Osteoblast (primary cell): ENCODE results near the gene PDX1. TPM values are rescaled to one million over a fixed set of nuclear protein-coding genes. Genes with fewer than 3 reads are reported as not detected.

Source experiments
- DNase-seq: peaks from one replicate; pipeline ENCODE4 v3.0.0; 2011; ENCODE audit warnings: low spot score, mixed read lengths; ENCODE audit not compliant: insufficient read length; ENCODE audit errors: missing footprints
- H2AFZ ChIP-seq: 2 replicates; pipeline ENCODE4 v1.6.0; 2011; ENCODE audit warnings: mild to moderate bottlenecking, low read length
- H3K27ac ChIP-seq: 2 replicates; pipeline ENCODE4 v1.5.1; 2011; ENCODE audit warnings: mild to moderate bottlenecking, low read depth, low read length, moderate library complexity
- H3K27me3 ChIP-seq: 2 replicates; pipeline ENCODE4 v1.6.0; 2012; ENCODE audit warnings: mild to moderate bottlenecking, control low read depth, inconsistent platforms, low read length, moderate library complexity; ENCODE audit not compliant: insufficient read depth
- H3K36me3 ChIP-seq: 2 replicates; pipeline ENCODE4 v1.5.1; 2011; ENCODE audit warnings: mild to moderate bottlenecking, low read length, control low read depth, moderate library complexity; ENCODE audit not compliant: insufficient read depth
- H3K4me1 ChIP-seq: 2 replicates; pipeline ENCODE4 v1.5.1; 2011; ENCODE audit warnings: mild to moderate bottlenecking, low read length, control low read depth, moderate library complexity; ENCODE audit not compliant: insufficient read depth
- H3K4me2 ChIP-seq: 2 replicates; pipeline ENCODE4 v1.6.0; 2011; ENCODE audit warnings: mild to moderate bottlenecking, low read length; ENCODE audit not compliant: insufficient read depth
- H3K4me3 ChIP-seq: fragments of 200-600 bp; sonication (generic); 3 replicates; pipeline ENCODE4 v1.5.1; 2012; ENCODE audit warnings: mild to moderate bottlenecking, low read length, inconsistent platforms; ENCODE audit not compliant: insufficient read depth
- H3K79me2 ChIP-seq: 2 replicates; pipeline ENCODE4 v1.6.0; 2012; ENCODE audit warnings: mild to moderate bottlenecking, low read length, control low read depth, inconsistent platforms; ENCODE audit not compliant: insufficient read depth
- H3K9me3 ChIP-seq: 2 replicates; pipeline ENCODE4 v1.5.1; 2011; ENCODE audit warnings: low read depth, low read length, control low read depth
- H4K20me1 ChIP-seq: 2 replicates; pipeline ENCODE4 v1.6.0; 2012; ENCODE audit warnings: mild to moderate bottlenecking, low read length, control low read depth; ENCODE audit not compliant: insufficient read depth
- total RNA-seq: library from RNA; depleted of rRNA; stranded (reverse); fragments of >200 nt; gene quantifications from 2 replicates; pipeline ENCODE4 v1.2.3, GENCODE V29; 2012
- TF ChIP-seq, protein P1 (sequence below): IDR thresholded peaks from 2 replicates; pipeline ENCODE4 v1.5.1; 2011; ENCODE audit warnings: mild to moderate bottlenecking, low read depth, low read length, moderate library complexity; ENCODE audit errors: extremely low read depth

The PDX1 gene
- total RNA-seq, 1 donor, result not detected

DNA sequence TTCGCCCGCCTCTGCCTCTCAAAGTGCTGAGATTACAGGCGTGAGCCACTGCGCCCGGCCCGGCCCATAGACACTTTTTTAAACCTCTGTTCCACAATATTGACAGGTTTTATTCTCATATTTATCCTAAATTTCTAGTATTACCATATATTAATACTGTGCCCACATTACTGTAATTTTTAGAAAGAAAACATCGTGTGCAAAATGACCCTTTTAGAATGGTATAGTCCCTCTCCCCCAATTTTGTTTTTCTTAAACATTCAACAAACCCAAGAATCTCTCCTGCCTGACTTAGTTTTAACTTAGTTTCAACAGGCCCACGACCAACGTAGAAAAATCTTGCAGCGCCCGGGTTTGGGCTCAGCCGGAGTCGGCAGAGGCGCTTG, 40.2 kb downstream of the PDX1 start:
- H3K9me3 ChIP-seq, result no peaks in the 10 kb centered on the region
- H4K20me1 ChIP-seq, result no peaks in the 10 kb centered on the region
- no peaks in the 10 kb centered on the region for H3K4me1 ChIP-seq
- no peak for DNase-seq
- no peak overlapping the region for H2AFZ ChIP-seq
- peak overlapping the region; percentile 58 for H3K4me2 ChIP-seq
- H3K4me3 ChIP-seq, result no peak overlapping the region
- TF ChIP-seq, protein P1, sequence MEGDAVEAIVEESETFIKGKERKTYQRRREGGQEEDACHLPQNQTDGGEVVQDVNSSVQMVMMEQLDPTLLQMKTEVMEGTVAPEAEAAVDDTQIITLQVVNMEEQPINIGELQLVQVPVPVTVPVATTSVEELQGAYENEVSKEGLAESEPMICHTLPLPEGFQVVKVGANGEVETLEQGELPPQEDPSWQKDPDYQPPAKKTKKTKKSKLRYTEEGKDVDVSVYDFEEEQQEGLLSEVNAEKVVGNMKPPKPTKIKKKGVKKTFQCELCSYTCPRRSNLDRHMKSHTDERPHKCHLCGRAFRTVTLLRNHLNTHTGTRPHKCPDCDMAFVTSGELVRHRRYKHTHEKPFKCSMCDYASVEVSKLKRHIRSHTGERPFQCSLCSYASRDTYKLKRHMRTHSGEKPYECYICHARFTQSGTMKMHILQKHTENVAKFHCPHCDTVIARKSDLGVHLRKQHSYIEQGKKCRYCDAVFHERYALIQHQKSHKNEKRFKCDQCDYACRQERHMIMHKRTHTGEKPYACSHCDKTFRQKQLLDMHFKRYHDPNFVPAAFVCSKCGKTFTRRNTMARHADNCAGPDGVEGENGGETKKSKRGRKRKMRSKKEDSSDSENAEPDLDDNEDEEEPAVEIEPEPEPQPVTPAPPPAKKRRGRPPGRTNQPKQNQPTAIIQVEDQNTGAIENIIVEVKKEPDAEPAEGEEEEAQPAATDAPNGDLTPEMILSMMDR, result no peak
- H3K27me3 ChIP-seq, result peaks cover 65% of the 10 kb centered on the region
- no peaks in the 10 kb centered on the region for H3K36me3 ChIP-seq
- H3K79me2 ChIP-seq, result no peaks in the 10 kb centered on the region
- no peak overlapping the region for H3K27ac ChIP-seq

DNA sequence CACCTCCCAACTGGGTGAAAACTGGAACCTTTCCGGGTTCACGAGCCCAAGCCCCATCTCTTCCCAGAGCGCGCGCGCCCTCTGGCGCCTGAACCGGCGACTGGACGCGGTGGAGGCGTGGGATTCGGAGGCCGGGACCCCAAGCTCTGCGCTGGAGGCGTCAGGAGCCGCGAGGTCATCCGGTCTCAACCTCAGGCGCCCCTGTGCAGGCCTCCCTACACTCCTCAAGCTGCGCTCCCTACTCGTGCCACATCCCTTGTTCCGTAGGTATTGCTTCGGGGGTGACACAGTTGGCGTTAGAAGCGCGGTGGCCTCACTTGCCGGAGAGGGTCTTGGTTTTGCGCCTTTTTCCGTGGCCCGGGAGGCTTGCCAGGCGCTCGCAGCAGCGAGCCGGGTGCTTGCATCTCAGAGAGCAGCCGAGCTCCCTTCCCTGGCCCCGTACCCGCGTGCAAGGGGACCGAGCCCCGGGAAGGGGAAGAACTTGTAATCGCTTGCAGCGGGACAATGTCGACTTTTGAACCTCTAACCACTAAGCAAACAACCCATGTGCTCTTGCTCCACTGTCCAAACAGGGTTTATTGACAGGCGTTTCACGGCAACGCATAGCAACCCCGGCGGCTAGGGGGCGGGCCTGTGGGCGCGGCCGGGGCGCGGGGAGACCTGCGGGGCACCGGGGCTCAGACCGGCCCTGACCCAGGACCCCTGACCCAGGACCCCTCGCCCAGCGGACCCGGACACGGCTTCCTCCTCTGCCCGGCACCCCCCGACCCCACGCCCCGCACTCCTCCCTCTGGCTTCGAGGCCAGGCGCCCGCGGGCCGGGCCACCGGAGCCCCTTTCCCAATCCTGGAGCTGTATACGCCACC, 40.8 kb downstream of the PDX1 start:
- Histone ChIP-seq H3K27ac (no peak overlapping the region), H3K4me1 (no peaks in the 10 kb centered on the region), H3K9me3 (no peaks in the 10 kb centered on the region), H3K27me3 (peaks cover 66% of the 10 kb centered on the region), H3K79me2 (no peaks in the 10 kb centered on the region), H2AFZ (peak overlapping the region; percentile 29), H3K4me2 (peak overlapping the region; percentile 58), H3K36me3 (no peaks in the 10 kb centered on the region), H4K20me1 (no peaks in the 10 kb centered on the region), H3K4me3 (peak overlapping the region; percentile 10)
- TF ChIP-seq, protein P1, result peak; percentile 30
- DNase-seq, result peak; percentile 94

DNA sequence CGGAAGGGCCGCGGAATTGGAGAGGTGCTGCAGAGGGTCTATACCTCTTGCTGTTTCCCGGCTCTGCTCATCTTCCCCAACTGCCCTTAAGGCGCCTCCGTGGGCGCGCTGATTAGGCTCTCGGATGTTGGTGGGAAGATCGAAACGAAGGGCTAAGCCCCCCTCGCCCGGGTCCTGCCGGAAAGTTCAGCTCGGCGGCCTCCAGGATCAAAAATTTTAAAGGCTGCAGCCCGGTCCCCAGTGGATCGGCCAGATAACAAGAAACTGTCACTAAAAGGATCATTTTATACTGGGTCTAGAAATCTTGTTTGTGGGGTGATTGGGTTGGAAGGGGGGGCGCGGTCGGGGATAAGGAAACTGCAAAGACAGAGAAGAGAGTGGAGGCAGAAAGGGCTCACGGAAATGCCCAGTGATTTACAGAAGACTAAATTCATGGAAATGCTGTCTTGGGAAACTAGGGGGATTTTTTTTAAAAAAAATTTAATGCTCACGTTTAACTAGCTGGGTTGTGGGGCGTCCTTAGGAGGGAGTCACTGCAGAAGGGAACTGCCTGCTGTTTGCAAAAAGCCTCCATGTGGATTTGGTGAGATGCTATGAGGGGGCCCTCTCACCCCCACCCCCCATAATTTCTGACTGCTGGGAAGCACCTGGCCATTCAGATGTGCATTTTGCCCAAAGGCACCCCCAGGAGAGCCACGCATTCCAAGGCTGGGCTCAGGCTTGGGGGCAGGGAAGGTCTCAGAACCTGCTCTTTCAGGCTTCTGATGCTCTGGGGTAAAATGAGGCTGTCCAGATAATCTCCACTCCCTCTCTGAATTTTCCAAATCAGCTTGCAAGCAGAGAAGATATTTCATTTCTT, 41.7 kb downstream of the PDX1 start:
- Histone ChIP-seq H2AFZ (no peak overlapping the region), H3K27ac (no peak overlapping the region), H3K36me3 (no peaks in the 10 kb centered on the region), H3K4me3 (no peak overlapping the region), H3K9me3 (no peaks in the 10 kb centered on the region), H3K27me3 (peaks cover 69% of the 10 kb centered on the region), H3K79me2 (no peaks in the 10 kb centered on the region), H4K20me1 (no peaks in the 10 kb centered on the region), H3K4me2 (no peak overlapping the region), H3K4me1 (no peaks in the 10 kb centered on the region)
- DNase-seq, result peak; percentile 48
- TF ChIP-seq, protein P1, result no peak
